ENCODE results near the gene EPC2.
A peak's percentile ranks its signal among the peaks of the same experiment; 100 is the strongest.

EPC2 gene

DNA sequence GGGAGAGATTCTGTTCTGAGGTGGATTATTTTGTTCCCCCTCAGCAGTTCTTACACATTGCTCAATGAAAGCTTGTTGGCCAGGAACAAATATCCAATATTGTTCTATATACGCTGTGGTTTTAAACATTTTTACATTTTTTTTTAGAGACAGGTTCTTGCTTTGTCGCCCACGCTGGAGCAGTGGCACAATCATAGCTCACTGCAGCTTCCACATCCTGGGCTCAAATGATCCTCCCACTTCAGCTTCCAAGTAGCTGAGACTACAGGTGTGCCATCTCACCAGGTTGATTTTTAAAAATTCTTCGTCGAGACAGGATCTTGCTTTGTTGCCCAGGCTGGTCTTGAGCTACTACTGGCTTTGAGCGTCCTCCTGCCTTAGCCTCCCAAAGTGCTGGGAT, 171.6 kb downstream of the EPC2 start:
- no peak for DNase-seq

DNA sequence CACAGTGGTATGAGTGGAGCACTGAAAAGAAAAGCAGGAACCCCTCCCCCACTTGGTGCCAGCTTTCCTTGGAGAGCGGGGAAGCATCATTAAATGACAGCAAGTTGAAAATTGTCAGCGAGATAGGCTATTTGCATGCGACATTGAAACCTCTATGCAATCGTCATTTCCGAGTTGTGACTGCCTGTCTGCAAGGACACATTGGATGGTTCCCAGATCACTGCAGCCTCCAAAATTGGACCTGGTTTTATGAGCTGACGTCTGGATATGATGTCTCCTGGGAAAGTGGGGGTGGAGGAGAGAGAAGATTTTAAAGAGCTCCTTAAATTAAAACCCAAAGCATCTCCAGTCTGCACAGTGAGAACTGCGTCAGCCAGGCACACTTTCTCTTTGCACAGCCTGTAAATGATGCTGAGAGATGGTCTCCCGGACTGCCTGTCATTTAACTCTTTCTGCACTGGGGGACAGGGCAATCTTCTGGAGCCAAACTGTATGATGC, 172.7 kb downstream of the EPC2 start:
- peak in 1 of 2 experiments; percentile 5 for DNase-seq

- no peak for DNase-seq
Measured at GRCh38 chr2:148819019-148819585, 174.6 kb downstream of the EPC2 start.

- no peak for DNase-seq
Measured at GRCh38 chr2:148824190-148824589, 179.6 kb downstream of the EPC2 start.

- DNase-seq = no peak
Measured at GRCh38 chr2:148826791-148827190, 182.2 kb downstream of the EPC2 start.

DNA sequence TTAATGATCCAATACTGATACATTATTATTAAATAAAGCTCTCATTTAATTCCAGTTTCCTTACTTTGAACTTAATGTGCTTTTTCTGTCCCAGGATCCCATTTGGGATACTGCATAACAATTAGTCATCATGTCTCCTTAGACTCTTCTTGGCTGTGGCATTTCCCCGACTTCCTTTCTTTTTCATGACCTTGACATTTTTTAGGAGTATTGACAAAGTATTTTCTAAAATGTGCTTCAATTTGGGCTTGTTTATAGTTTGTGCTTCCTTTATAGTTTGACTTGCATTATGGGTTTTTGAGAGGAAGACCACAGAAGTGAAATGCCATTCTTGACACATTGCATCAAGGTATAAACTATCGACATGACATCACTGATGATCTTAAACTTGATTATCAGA, 184.4 kb downstream of the EPC2 start:
- DNase-seq = no peak

GRCh38 chr2:148829618-148830017, 185.1 kb downstream of the EPC2 start:
- DNase-seq = no peak

DNA sequence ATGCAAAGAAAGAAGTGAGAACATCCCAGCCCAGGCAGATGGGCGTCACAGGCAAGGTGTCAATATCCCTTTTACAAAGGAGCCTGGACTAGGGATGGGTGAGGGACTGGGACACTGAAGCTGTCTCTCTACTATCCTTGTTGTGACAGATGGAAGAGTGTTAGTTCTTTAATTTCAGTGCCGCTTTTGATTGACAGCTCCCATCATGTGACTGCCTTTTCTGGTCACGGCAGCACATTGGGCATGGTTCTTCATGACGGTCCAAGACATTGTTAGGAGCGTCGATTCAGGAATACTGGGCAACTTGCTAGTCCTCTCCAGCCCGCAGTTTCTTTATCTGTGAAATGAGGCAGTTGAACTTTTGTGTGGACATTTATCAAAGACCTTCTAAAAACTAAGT, 188.1 kb downstream of the EPC2 start:
- no peak for DNase-seq
